Colonic mucosa (tissue), 4 donors: Measurements from ENCODE around the gene CD9. TPM values are rescaled to one million over a fixed set of nuclear protein-coding genes. Genes with fewer than 3 reads are reported as not detected.

Experiments used
- DNase-seq: peaks from one replicate; pipeline ENCODE4 v3.0.0-alpha.2; 2020
- H3K27ac ChIP-seq: fragments of 200-600 bp; one replicate; pipeline ENCODE4 v1.8.0; 2021
- H3K27me3 ChIP-seq: fragments of 200-600 bp; one replicate; pipeline ENCODE4 v1.8.0; 2021
- H3K36me3 ChIP-seq: fragments of 200-600 bp; one replicate; pipeline ENCODE4 v1.8.0; 2021
- H3K4me1 ChIP-seq: fragments of 200-600 bp; one replicate; pipeline ENCODE4 v1.8.0; 2021; ENCODE audit warnings: mild to moderate bottlenecking
- H3K4me3 ChIP-seq: fragments of 200-600 bp; one replicate; pipeline ENCODE4 v1.8.0; 2021
- H3K9ac ChIP-seq, 2 donors: one replicate each; pipeline ENCODE4 v1.7.0; 2013; ENCODE audit warnings: control low read depth in 2 of 2, low read depth in 2 of 2, low read length in 2 of 2
- H3K9me3 ChIP-seq: fragments of 200-600 bp; one replicate; pipeline ENCODE4 v1.8.0; 2021
- CTCF ChIP-seq: fragments of 200-600 bp; IDR thresholded peaks from one replicate; pipeline ENCODE4 v1.8.0; 2022; ENCODE audit warnings: antibody characterized with exemption, mild to moderate bottlenecking
- intact Hi-C: fragments of 100-400 bp; cut with DNase I; formaldehyde crosslinking; loops from one replicate; pipeline ENCODE4 v1.14.1; 2022
- total RNA-seq, 2 donors: library from RNA; stranded (reverse); fragmentation: NEBNext Ultra II Directional in 1 of 2; extraction: Animal tissue kit (Norgen Biotek cat#: 25700) in 1 of 2; gene quantifications; one replicate each; pipeline ENCODE4 v1.2.1, GENCODE V29; 2021
- donor health status: healthy.
- donor health status: DM: no; HTN: no; CAD: no.
- donor health status: DM: no; HTN: no; CAD: no.

Gene CD9
- total RNA-seq, 2 donors from 2014 or later = 589 to 665 TPM

GRCh38 chr12:6180268-6181051 is 19.7 kb upstream of the CD9 start:
- Histone ChIP-seq H3K4me3 (no peak overlapping the region), H3K4me1 (peaks cover 19% of the 10 kb centered on the region), H3K27me3 (no peaks in the 10 kb centered on the region), H3K9ac (peak overlapping the region in 1 of 2 donors; percentile 33), H3K36me3 (no peaks in the 10 kb centered on the region), H3K27ac (no peak overlapping the region), H3K9me3 (no peaks in the 10 kb centered on the region)
- DNase-seq = peak; percentile 59
- intact Hi-C loops = no loop called here
- TF ChIP-seq CTCF = no peak

GRCh38 chr12:6181166-6181565 is 19.0 kb upstream of the CD9 start:
- H3K9ac ChIP-seq = peak overlapping the region in 1 of 2 donors; percentile 58
- no peaks in the 10 kb centered on the region for H3K27me3 ChIP-seq
- H3K36me3 ChIP-seq = no peaks in the 10 kb centered on the region
- no peak for DNase-seq
- intact Hi-C loops = no loop called here
- H3K27ac ChIP-seq = no peak overlapping the region
- no peak overlapping the region for H3K4me3 ChIP-seq
- no peak for TF ChIP-seq CTCF
- peaks cover 19% of the 10 kb centered on the region for H3K4me1 ChIP-seq
- H3K9me3 ChIP-seq = no peaks in the 10 kb centered on the region

GRCh38 chr12:6181583-6182278 is 18.5 kb upstream of the CD9 start:
- H3K9ac ChIP-seq = peak overlapping the region; percentile 13 to 58
- no peak for TF ChIP-seq CTCF

GRCh38 chr12:6182279-6182898 is 17.8 kb upstream of the CD9 start:
- intact Hi-C loops = no loop called here
- Histone ChIP-seq H3K27ac (peak overlapping the region; percentile 60), H3K9me3 (no peaks in the 10 kb centered on the region), H3K36me3 (no peaks in the 10 kb centered on the region), H3K27me3 (no peaks in the 10 kb centered on the region), H3K4me3 (no peak overlapping the region), H3K4me1 (peaks cover 19% of the 10 kb centered on the region), H3K9ac (peak overlapping the region; percentile 13 to 58)
- DNase-seq = peak; percentile 70
- TF ChIP-seq CTCF = no peak

More at GRCh38 chr12:6181583-6182278, 18.5 kb upstream of the CD9 start:
- intact Hi-C loops = no loop called here
- H3K27ac ChIP-seq = peak overlapping the region; percentile 60
- peaks cover 19% of the 10 kb centered on the region for H3K4me1 ChIP-seq
- H3K9me3 ChIP-seq = no peaks in the 10 kb centered on the region
- no peaks in the 10 kb centered on the region for H3K27me3 ChIP-seq
- DNase-seq = no peak
- H3K4me3 ChIP-seq = no peak overlapping the region
- no peaks in the 10 kb centered on the region for H3K36me3 ChIP-seq

GRCh38 chr12:6183689-6184428 is 16.3 kb upstream of the CD9 start:
- Histone ChIP-seq H3K9ac (peak overlapping the region in 1 of 2 donors; percentile 63), H3K27me3 (no peaks in the 10 kb centered on the region), H3K27ac (peak overlapping the region; percentile 78), H3K4me3 (no peak overlapping the region), H3K36me3 (no peaks in the 10 kb centered on the region), H3K4me1 (peaks cover 19% of the 10 kb centered on the region), H3K9me3 (no peaks in the 10 kb centered on the region)
- no peak for TF ChIP-seq CTCF
- peak; percentile 79 for DNase-seq
- intact Hi-C loops = no loop called here
